ENCODE results near the gene ENDOU. TPM values are rescaled to one million over a fixed set of nuclear protein-coding genes. Genes with fewer than 3 reads are reported as not detected.

The ENDOU gene
- polyA plus RNA-seq, 4 donors: 0.30 to 2.1 TPM; not detected in 2

DNA sequence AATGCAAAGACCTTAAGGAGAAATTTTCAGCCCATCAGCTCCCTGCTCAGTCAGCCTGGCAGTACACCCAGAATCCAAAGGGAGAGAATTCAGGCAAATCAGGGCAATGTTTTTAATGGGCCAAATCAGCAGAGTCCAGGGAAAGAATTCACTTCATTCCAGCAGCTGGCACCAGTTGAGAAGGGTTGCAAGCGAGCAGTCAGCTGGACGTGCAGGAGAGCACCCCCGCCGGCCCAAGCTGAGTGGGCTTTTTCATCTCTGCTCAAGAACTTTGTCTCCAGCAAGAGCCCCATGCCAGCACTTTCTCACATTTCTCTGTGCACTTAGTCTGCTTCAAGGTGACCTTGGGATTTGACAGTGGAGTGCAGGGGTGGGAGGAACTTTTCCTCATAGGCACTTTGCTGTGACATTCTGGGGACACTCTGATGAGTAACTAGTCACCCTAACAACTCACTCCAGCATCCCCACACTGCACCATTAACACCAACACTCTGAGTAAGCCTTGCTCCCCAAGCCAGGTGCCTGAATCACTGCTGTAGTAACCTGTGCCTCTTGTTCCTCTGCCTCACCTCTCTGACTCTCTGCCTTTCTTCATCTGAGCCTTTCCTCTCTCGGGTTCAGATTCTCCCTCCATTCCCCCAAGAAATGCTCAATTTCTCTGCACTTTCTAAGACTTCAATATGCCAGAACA, 2.2 kb downstream of the ENDOU start:
- WGBS, 3 donors: 93 to 94% (median 94%) methylated on average over 5 of the region's 5 CpGs
- Histone ChIP-seq H3K4me3 (ENCODE audit: low read depth in 1 of 3, low read length in 3 of 3) (no peak overlapping the region), H3K36me3 (ENCODE audit: control insufficient read depth in 3 of 3, insufficient read depth in 2 of 3, low read depth in 1 of 3, low read length in 3 of 3) (peaks cover 0 to 18% (median 0%) of the 10 kb centered on the region in 3 donors), H3K27me3 (ENCODE audit: control insufficient read depth in 3 of 3, insufficient read depth in 3 of 3, low read length in 3 of 3) (no peaks in the 10 kb centered on the region), H3K27ac (ENCODE audit: low read depth in 1 of 3, low read length in 2 of 3) (no peak overlapping the region), H3K4me1 (ENCODE audit: control insufficient read depth in 3 of 3, insufficient read depth in 2 of 3, low read depth in 1 of 3, low read length in 2 of 3) (peaks cover 0 to 1% (median 0%) of the 10 kb centered on the region in 3 donors), H3K9me3 (ENCODE audit: control insufficient read depth in 2 of 2, insufficient read depth in 1 of 2, low read depth in 1 of 2, low read length in 1 of 2) (no peaks in the 10 kb centered on the region)
- no peak for FAIRE-seq
- no peak for DNase-seq

DNA sequence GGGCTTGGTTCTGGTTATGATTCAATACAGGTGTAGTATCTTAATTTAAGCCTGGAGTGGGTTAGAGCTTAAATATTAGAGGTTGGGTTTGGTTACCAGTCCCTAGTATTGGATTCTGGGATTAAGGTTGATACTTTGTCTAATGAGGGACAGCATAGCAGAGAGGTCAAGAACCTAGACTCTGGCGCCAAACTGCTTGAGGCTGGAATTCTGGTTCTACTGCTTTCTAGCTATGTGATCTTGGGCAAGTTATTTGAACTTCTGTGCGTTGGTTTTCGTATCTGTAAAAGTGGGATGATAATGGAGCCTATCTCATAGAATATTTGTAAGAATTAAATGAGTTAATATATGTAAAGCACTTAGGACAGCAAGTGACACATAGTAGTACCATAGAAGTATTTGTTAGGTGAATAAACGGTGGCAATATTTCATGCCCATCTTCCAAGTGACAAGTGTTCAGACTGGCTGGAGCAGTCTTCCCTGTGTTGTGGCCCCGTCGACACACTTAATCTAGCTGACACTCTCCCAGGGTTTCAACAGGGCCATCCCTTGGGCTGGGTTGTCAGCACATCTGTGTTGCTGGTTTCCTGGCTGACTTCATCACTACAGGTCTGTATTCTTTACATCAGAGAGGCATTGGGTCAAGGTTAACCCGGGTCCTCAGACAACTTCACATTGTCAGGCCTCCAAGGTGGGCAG, 3.0 kb downstream of the ENDOU start:
- DNase-seq: no peak
- Histone ChIP-seq H3K4me1 (ENCODE audit: control insufficient read depth in 3 of 3, insufficient read depth in 2 of 3, low read depth in 1 of 3, low read length in 2 of 3) (peaks cover 0 to 8% (median 0%) of the 10 kb centered on the region in 3 donors), H3K9me3 (ENCODE audit: control insufficient read depth in 2 of 2, insufficient read depth in 1 of 2, low read depth in 1 of 2, low read length in 1 of 2) (no peaks in the 10 kb centered on the region), H3K27me3 (ENCODE audit: control insufficient read depth in 3 of 3, insufficient read depth in 3 of 3, low read length in 3 of 3) (no peaks in the 10 kb centered on the region), H3K4me3 (ENCODE audit: low read depth in 1 of 3, low read length in 3 of 3) (no peak overlapping the region), H3K27ac (ENCODE audit: low read depth in 1 of 3, low read length in 2 of 3) (no peak overlapping the region), H3K36me3 (ENCODE audit: control insufficient read depth in 3 of 3, insufficient read depth in 2 of 3, low read depth in 1 of 3, low read length in 3 of 3) (peaks cover 0 to 18% (median 0%) of the 10 kb centered on the region in 3 donors)
- FAIRE-seq: no peak
- WGBS, 3 donors: 81 to 89% (median 81%) methylated on average over 7 of the region's 7 CpGs

DNA sequence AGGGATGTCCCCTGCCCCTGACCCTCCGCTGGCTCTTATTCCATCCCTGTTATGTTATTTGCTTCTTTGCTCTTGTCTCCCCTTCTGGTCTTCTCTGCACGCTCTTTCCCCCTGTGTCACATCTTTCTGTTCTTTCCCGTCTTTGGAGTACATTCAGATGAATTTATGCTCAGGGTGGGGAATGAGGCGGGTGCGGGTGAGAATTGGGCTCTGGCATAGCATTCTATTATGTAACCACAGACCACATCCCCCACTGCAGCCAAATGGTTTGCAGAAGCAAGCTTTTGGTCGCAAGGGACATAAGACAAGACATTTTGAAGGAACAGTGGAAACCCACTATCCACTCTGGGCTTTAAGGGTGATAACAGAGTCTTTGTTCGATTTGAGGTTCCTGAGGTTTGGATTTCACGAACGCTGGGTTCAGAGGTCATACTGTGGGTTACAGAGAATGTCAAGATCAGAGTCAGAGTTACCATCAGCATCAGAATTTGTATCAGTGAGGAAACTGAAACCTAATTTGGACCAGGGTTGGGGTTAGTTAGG, 3.8 kb downstream of the ENDOU start:
- FAIRE-seq (no peak), DNase-seq (no peak)
- peaks cover 0 to 18% (median 0%) of the 10 kb centered on the region in 3 donors for H3K36me3 ChIP-seq (ENCODE audit: control insufficient read depth in 3 of 3, insufficient read depth in 2 of 3, low read depth in 1 of 3, low read length in 3 of 3)
- H3K9me3 ChIP-seq (ENCODE audit: control insufficient read depth in 2 of 2, insufficient read depth in 1 of 2, low read depth in 1 of 2, low read length in 1 of 2): no peaks in the 10 kb centered on the region
- no peaks in the 10 kb centered on the region for H3K27me3 ChIP-seq (ENCODE audit: control insufficient read depth in 3 of 3, insufficient read depth in 3 of 3, low read length in 3 of 3)
- no peak overlapping the region for H3K4me3 ChIP-seq (ENCODE audit: low read depth in 1 of 3, low read length in 3 of 3)
- H3K4me1 ChIP-seq (ENCODE audit: control insufficient read depth in 3 of 3, insufficient read depth in 2 of 3, low read depth in 1 of 3, low read length in 2 of 3): peaks cover 0 to 12% (median 0%) of the 10 kb centered on the region in 3 donors
- WGBS, 3 donors: 67 to 87% (median 75%) methylated on average over 9 of the region's 9 CpGs
- H3K27ac ChIP-seq (ENCODE audit: low read depth in 1 of 3, low read length in 2 of 3): no peak overlapping the region

DNA sequence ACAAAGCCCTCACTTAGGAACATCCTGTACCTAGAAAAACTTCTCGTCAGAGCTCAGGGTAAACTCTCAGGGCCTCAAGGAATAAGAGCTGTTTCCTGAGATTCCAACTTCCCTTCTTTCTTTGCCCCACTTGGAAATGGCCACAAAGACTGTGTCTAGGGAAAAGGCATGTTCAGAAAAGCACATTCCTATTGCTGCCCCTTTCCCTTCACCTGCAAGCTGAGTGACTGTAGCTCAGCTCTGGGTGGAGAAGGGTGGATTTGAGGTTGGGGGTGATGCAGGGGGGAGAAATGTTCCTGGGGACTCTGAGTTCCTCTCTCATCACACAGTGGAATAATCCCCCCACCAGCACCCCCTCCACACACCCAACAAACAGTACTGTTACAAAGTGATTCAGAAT, 6.8 kb downstream of the ENDOU start:
- FAIRE-seq: no peak
- peaks cover 0 to 14% (median 0%) of the 10 kb centered on the region in 3 donors for H3K36me3 ChIP-seq (ENCODE audit: control insufficient read depth in 3 of 3, insufficient read depth in 2 of 3, low read depth in 1 of 3, low read length in 3 of 3)
- H3K27ac ChIP-seq (ENCODE audit: low read depth in 1 of 3, low read length in 2 of 3): peak overlapping the region in 1 of 3 donors; percentile 50
- no peak overlapping the region for H3K4me3 ChIP-seq (ENCODE audit: low read depth in 1 of 3, low read length in 3 of 3)
- H3K27me3 ChIP-seq (ENCODE audit: control insufficient read depth in 3 of 3, insufficient read depth in 3 of 3, low read length in 3 of 3): no peaks in the 10 kb centered on the region
- no peak for DNase-seq
- H3K9me3 ChIP-seq (ENCODE audit: control insufficient read depth in 2 of 2, insufficient read depth in 1 of 2, low read depth in 1 of 2, low read length in 1 of 2): no peaks in the 10 kb centered on the region
- WGBS, 3 donors: 67 to 86% (median 70%) methylated on average over 1 of the region's 1 CpG
- H3K4me1 ChIP-seq (ENCODE audit: control insufficient read depth in 3 of 3, insufficient read depth in 2 of 3, low read depth in 1 of 3, low read length in 2 of 3): peaks cover 0 to 12% (median 3%) of the 10 kb centered on the region in 3 donors

DNA sequence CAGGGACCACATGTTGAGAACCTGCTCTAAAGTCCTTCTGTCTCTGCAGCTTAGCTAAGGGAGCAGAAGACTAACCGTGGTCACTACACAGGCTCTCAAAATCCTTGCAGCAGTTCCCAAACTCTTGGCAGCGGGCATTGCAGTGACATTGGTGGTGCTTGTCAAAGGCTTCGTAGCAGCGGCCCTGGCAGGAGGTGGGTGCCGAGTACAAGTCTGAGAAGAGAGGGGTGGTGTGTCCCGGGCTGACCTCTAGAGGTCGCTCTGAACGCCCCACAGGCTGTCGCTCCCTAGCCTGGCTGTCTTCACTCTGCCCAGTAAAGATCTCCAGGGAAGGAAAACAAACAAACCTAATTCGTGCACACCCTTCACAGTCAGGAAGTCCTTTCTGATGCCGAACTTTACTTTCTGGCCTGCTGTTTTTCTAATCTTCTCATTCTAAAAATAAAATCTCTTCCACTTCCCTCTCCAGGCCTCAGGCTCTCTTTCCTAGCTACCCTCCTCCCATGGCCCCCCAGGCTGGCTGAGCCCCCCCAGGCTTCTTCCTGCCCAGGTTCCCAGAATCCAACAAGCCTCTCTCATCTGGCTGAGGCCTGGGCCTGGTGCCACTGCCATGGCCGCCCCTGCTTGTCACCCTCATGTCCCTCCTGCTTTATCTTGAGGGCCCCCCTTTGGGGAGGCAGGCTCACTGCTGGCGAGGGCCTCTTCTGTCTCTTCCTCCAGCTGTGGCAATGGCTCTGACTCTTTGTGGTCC, 7.7 kb downstream of the ENDOU start:
- Histone ChIP-seq H3K9me3 (ENCODE audit: control insufficient read depth in 2 of 2, insufficient read depth in 1 of 2, low read depth in 1 of 2, low read length in 1 of 2) (no peaks in the 10 kb centered on the region), H3K4me3 (ENCODE audit: low read depth in 1 of 3, low read length in 3 of 3) (no peak overlapping the region), H3K27ac (ENCODE audit: low read depth in 1 of 3, low read length in 2 of 3) (peak overlapping the region; percentile 13 to 85 (median 71)), H3K4me1 (ENCODE audit: control insufficient read depth in 3 of 3, insufficient read depth in 2 of 3, low read depth in 1 of 3, low read length in 2 of 3) (peaks cover 0 to 12% (median 3%) of the 10 kb centered on the region in 3 donors), H3K27me3 (ENCODE audit: control insufficient read depth in 3 of 3, insufficient read depth in 3 of 3, low read length in 3 of 3) (no peaks in the 10 kb centered on the region), H3K36me3 (ENCODE audit: control insufficient read depth in 3 of 3, insufficient read depth in 2 of 3, low read depth in 1 of 3, low read length in 3 of 3) (peaks cover 0 to 14% (median 0%) of the 10 kb centered on the region in 3 donors)
- 15 to 29% (median 19%) methylated on average over 13 of the region's 13 CpGs for WGBS, 3 donors
- DNase-seq (peak; percentile 68 to 88), FAIRE-seq (no peak)

DNA sequence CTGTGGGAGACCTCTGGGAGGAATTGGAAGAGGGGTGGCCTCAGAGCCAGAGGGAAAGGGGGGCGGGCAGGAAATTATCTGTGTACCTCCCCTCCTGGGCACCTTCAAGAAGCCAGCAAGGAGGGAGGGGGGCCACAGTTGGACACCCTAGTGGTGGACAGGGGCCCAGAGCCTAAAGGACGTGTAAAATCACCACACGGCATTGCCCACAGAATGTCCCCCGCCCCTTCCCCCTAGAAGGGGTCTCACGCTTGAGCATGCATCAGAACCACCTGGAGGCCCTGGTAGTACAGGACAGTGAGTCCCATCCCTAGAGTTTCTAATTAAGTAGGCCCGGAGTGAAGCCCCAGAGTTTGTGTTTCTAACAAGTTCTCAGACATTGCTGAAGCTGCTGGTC, 8.2 kb downstream of the ENDOU start:
- H3K4me1 ChIP-seq (ENCODE audit: control insufficient read depth in 3 of 3, insufficient read depth in 2 of 3, low read depth in 1 of 3, low read length in 2 of 3): peaks cover 0 to 12% (median 3%) of the 10 kb centered on the region in 3 donors
- H3K36me3 ChIP-seq (ENCODE audit: control insufficient read depth in 3 of 3, insufficient read depth in 2 of 3, low read depth in 1 of 3, low read length in 3 of 3): peaks cover 0 to 14% (median 0%) of the 10 kb centered on the region in 3 donors
- no peaks in the 10 kb centered on the region for H3K27me3 ChIP-seq (ENCODE audit: control insufficient read depth in 3 of 3, insufficient read depth in 3 of 3, low read length in 3 of 3)
- WGBS, 3 donors: 82 to 88% (median 86%) methylated on average over 6 of the region's 6 CpGs
- no peaks in the 10 kb centered on the region for H3K9me3 ChIP-seq (ENCODE audit: control insufficient read depth in 2 of 2, insufficient read depth in 1 of 2, low read depth in 1 of 2, low read length in 1 of 2)
- H3K4me3 ChIP-seq (ENCODE audit: low read depth in 1 of 3, low read length in 3 of 3): no peak overlapping the region
- peak overlapping the region in 2 of 3 donors; percentile 21 to 85 for H3K27ac ChIP-seq (ENCODE audit: low read depth in 1 of 3, low read length in 2 of 3)
- DNase-seq (no peak), FAIRE-seq (no peak)

DNA sequence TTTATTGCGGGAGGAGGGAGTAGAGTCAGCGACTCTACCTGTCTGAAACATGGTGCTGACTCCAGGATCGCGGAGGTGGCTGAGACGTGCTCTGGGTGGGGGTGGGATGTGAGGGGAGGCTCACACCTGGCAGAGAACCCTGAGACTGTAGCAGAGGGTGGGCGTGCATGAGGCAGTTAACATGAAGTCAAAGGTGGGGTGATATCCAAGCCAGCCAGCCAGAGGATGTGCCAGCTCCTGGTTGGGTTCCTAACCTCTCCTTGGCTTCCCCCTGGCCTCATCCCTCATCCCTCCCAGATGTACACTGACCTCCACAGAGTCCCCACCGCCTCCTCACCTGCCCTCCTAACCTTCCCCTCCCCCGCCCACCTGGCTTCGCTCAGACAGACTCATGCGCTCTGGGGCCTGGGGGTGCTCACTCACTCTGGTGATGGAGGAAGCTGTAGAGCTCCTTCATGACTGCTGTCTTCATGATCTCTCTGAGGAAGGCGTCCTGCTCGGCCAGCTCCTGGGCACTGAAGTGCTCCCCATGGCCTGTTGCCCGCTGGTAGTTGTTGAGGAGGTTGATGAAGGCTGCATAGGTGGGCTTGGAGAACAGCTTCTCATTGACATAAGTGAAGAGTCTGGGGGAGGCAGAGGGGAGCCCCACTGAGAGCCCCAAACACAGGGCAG, 9.3 kb downstream of the ENDOU start:
- peaks cover 0 to 12% (median 3%) of the 10 kb centered on the region in 3 donors for H3K4me1 ChIP-seq (ENCODE audit: control insufficient read depth in 3 of 3, insufficient read depth in 2 of 3, low read depth in 1 of 3, low read length in 2 of 3)
- no peak for DNase-seq

More for the DNA sequence above, 9.3 kb downstream of the ENDOU start:
- no peak for FAIRE-seq
- Histone ChIP-seq H3K27me3 (ENCODE audit: control insufficient read depth in 3 of 3, insufficient read depth in 3 of 3, low read length in 3 of 3) (no peaks in the 10 kb centered on the region), H3K4me3 (ENCODE audit: low read depth in 1 of 3, low read length in 3 of 3) (no peak overlapping the region), H3K36me3 (ENCODE audit: control insufficient read depth in 3 of 3, insufficient read depth in 2 of 3, low read depth in 1 of 3, low read length in 3 of 3) (peaks cover 0 to 9% (median 0%) of the 10 kb centered on the region in 3 donors), H3K9me3 (ENCODE audit: control insufficient read depth in 2 of 2, insufficient read depth in 1 of 2, low read depth in 1 of 2, low read length in 1 of 2) (no peaks in the 10 kb centered on the region), H3K27ac (ENCODE audit: low read depth in 1 of 3, low read length in 2 of 3) (peak overlapping the region in 1 of 3 donors; percentile 30)
- 81 to 84% (median 82%) methylated on average over 13 of the region's 13 CpGs for WGBS, 3 donors
